B cell (primary cell): ENCODE data around the gene TNNI3K. TPM values are rescaled to one million over a fixed set of nuclear protein-coding genes. Genes with fewer than 3 reads are reported as not detected.

Experiments used
- ATAC-seq: fragments of 200-7000 bp; cut with Tn5 transposase; one replicate; pipeline ENCODE4 v1.10.0; 2021; ENCODE audit warnings: low read depth, mild to moderate bottlenecking, moderate number of reproducible peaks, moderate library complexity
- CTCF ChIA-PET: fragments of 350-600 bp; sonication (Branson Sonifier 250); formaldehyde crosslinking; loops from one replicate; lab custom pipeline; 2021; ENCODE audit warnings: antibody characterized with exemption, inconsistent platforms; lab: Charles Lee
- POLR2A ChIA-PET: fragments of 350-600 bp; sonication (Branson Sonifier 250); formaldehyde crosslinking; loops from one replicate; lab custom pipeline; 2021; ENCODE audit warnings: antibody characterized with exemption; lab: Charles Lee
- DNase-seq: peaks from one replicate; pipeline ENCODE4 v3.0.0; 2013
- H2AFZ ChIP-seq: 2 replicates; pipeline ENCODE4 v1.6.1; 2012; ENCODE audit warnings: mild to moderate bottlenecking, low read depth, low read length; ENCODE audit not compliant: insufficient read depth, poor library complexity, severe bottlenecking
- H3K27ac ChIP-seq, 2 donors: 1 replicate in 1 of 2; 2 replicates in 1 of 2; pipeline ENCODE4 v1.5.1; 2012 to 2013; ENCODE audit warnings: low read length in 2 of 2, mild to moderate bottlenecking in 2 of 2, moderate library complexity in 1 of 2
- H3K27me3 ChIP-seq, 4 experiments: fragments of 200-600 bp in 1 of 4; sonication (generic) in 1 of 4; replicated peaks in 1 of 4; 1 replicate in 2 of 4; 2 replicates in 2 of 4; pipeline versions ENCODE4 v1.6.1 to v1.7.0; 2013 to 2016; ENCODE audit warnings: low read length in 3 of 4, mild to moderate bottlenecking in 2 of 4, mixed read lengths in 1 of 4, moderate library complexity in 1 of 4; ENCODE audit not compliant: insufficient read depth in 4 of 4, control insufficient read depth in 3 of 4; ENCODE audit errors: control extremely low read depth in 1 of 4
- H3K36me3 ChIP-seq, 2 experiments: replicated peaks in 1 of 2; 1 replicate in 1 of 2; 2 replicates in 1 of 2; pipeline versions ENCODE4 v1.6.1 to v1.7.1; 2013; ENCODE audit warnings: low read length in 1 of 2; ENCODE audit not compliant: insufficient read depth in 2 of 2, control insufficient read depth in 1 of 2; ENCODE audit errors: control extremely low read depth in 1 of 2, extremely low read depth in 1 of 2
- H3K4me1 ChIP-seq, 2 donors: fragments of 200-600 bp in 1 of 2; sonication (generic) in 1 of 2; 1 replicate in 1 of 2; 2 replicates in 1 of 2; pipeline versions ENCODE4 v1.5.1 to v1.6.1; 2013 to 2017; ENCODE audit warnings: low read length in 2 of 2; ENCODE audit not compliant: control insufficient read depth in 2 of 2, insufficient read depth in 2 of 2
- H3K4me2 ChIP-seq: replicated peaks from 2 replicates; pipeline ENCODE3; 2012; ENCODE audit warnings: mild to moderate bottlenecking, low read depth, low read length; ENCODE audit not compliant: poor library complexity, severe bottlenecking
- H3K4me3 ChIP-seq, 5 experiments: fragments of 200-600 bp in 1 of 5; sonication (generic) in 1 of 5; 1 replicate in 3 of 5; 2 replicates in 2 of 5; pipeline versions ENCODE4 v1.5.1 to v1.7.0; 2011 to 2016; ENCODE audit warnings: low read length in 4 of 5, mild to moderate bottlenecking in 4 of 5, low read depth in 2 of 5, control low read depth in 1 of 5, moderate library complexity in 1 of 5; ENCODE audit not compliant: insufficient read depth in 1 of 5; ENCODE audit errors: control extremely low read depth in 1 of 5, extremely low read depth in 1 of 5
- H3K79me2 ChIP-seq: fragments of 200-600 bp; sonication (generic); one replicate; pipeline ENCODE4 v1.6.0; 2016; ENCODE audit warnings: low read length; ENCODE audit not compliant: control insufficient read depth, insufficient read depth
- H3K9ac ChIP-seq: fragments of 200-600 bp; sonication (generic); 2 replicates; pipeline ENCODE4 v1.6.1; 2017; ENCODE audit warnings: mild to moderate bottlenecking, low read length, moderate library complexity
- H3K9me3 ChIP-seq, 3 donors: one replicate each; pipeline versions ENCODE4 v1.6.1 to v1.7.1; 2013; ENCODE audit warnings: low read length in 2 of 3; ENCODE audit not compliant: control insufficient read depth in 2 of 3, insufficient read depth in 1 of 3; ENCODE audit errors: control extremely low read depth in 1 of 3
- H4K20me1 ChIP-seq: 2 replicates; pipeline ENCODE4 v1.6.0; 2012; ENCODE audit warnings: mild to moderate bottlenecking, low read length; ENCODE audit not compliant: insufficient read depth, control insufficient read depth, poor library complexity, severe bottlenecking
- H3K27ac Mint-ChIP-seq: one replicate; pipeline ENCODE4 v1.8.0; 2021; ENCODE audit warnings: mixed read lengths
- H3K27me3 Mint-ChIP-seq: one replicate; pipeline ENCODE4 v1.8.0; 2021; ENCODE audit warnings: mixed read lengths
- H3K4me1 Mint-ChIP-seq: one replicate; pipeline ENCODE4 v1.8.0; 2021; ENCODE audit warnings: mixed read lengths
- H3K4me3 Mint-ChIP-seq: one replicate; pipeline ENCODE4 v1.8.0; 2021; ENCODE audit warnings: mixed read lengths
- H3K9me3 Mint-ChIP-seq: one replicate; pipeline ENCODE4 v1.8.0; 2022; ENCODE audit warnings: mixed read lengths; ENCODE audit not compliant: insufficient read depth
- EZH2 ChIP-seq: IDR thresholded peaks from 2 replicates; pipeline ENCODE4 v1.6.1; 2012; ENCODE audit warnings: borderline replicate concordance, low read depth, mild to moderate bottlenecking, moderate library complexity, low read length; ENCODE audit not compliant: insufficient read depth, poor library complexity, severe bottlenecking
- WGBS: methylation state at CpG from one replicate; pipeline ENCODE4 v1.1.5; 2013; ENCODE audit warnings: missing lambda C conversion rate; ENCODE audit not compliant: insufficient coverage; 5-methylcytosine and 5-hydroxymethylcytosine counted together
- intact Hi-C: fragments of 100-400 bp; cut with micrococcal nuclease; formaldehyde crosslinking; loops from one replicate; pipeline ENCODE4 v1.10.0; 2022
- polyA plus RNA-seq: library from polyadenylated mRNA; depleted of rRNA; stranded (reverse); fragments of >200 nt; gene quantifications from 2 replicates; pipeline ENCODE4 v1.2.3, GENCODE V29; 2012
- total RNA-seq, 2 donors: library from RNA; stranded (reverse); fragments of 120-200 nt in 1 of 2; gene quantifications; 1 replicate in 1 of 2; 2 replicates in 1 of 2; pipeline versions ENCODE4 v1.2.3 to v1.2.4, GENCODE V29; 2013 to 2022
- TF ChIP-seq, protein P1 (sequence below): fragments of 200-600 bp; IDR thresholded peaks from one replicate; pipeline ENCODE4 v1.8.0; 2022; ENCODE audit warnings: antibody characterized with exemption, mild to moderate bottlenecking

The TNNI3K gene
- total and polyA plus RNA-seq, 2 donors (not counting 1 experiment from before 2014, with no cell fraction given), result 0.52 to 3.1 TPM

DNA sequence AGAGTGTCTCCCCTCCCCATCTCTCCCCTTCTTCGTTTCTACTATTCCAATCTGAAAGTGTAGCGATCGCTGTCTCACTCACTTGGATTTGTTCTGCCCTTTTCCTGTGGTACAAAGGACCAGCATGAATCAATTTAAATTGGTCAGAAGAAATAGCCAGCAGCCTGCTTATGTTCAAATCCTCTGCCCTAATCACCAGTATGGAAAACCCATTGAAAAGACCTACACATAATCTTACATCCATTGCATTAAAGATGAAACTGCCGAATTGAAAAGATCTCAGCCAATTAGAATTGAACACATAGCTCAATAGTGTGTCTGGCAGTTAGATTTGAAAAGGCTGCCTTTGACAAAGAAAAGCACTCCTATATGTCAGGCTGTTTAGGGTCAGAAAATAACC lies 122.6 kb downstream of the TNNI3K start:
- Mint-ChIP-seq H3K4me1 (no peaks in the 10 kb centered on the region), H3K27me3 (no peaks in the 10 kb centered on the region), H3K4me3 (no peak overlapping the region), H3K9me3 (no peaks in the 10 kb centered on the region), H3K27ac (no peak overlapping the region)
- intact Hi-C loops, result no loop called here
- ATAC-seq (no peak), DNase-seq (no peak)
- Histone ChIP-seq H3K27me3 (no peaks in the 10 kb centered on the region), H3K9ac (no peak overlapping the region), H3K4me3 (no peak overlapping the region), H3K27ac (no peak overlapping the region), H3K79me2 (no peaks in the 10 kb centered on the region), H4K20me1 (no peaks in the 10 kb centered on the region), H3K4me1 (no peaks in the 10 kb centered on the region), H3K9me3 (no peaks in the 10 kb centered on the region), H3K36me3 (no peaks in the 10 kb centered on the region), H2AFZ (no peak overlapping the region), H3K4me2 (no peak overlapping the region)
- WGBS, result 91% methylated on average over 4 of the region's 4 CpGs
- TF ChIP-seq, protein P1, sequence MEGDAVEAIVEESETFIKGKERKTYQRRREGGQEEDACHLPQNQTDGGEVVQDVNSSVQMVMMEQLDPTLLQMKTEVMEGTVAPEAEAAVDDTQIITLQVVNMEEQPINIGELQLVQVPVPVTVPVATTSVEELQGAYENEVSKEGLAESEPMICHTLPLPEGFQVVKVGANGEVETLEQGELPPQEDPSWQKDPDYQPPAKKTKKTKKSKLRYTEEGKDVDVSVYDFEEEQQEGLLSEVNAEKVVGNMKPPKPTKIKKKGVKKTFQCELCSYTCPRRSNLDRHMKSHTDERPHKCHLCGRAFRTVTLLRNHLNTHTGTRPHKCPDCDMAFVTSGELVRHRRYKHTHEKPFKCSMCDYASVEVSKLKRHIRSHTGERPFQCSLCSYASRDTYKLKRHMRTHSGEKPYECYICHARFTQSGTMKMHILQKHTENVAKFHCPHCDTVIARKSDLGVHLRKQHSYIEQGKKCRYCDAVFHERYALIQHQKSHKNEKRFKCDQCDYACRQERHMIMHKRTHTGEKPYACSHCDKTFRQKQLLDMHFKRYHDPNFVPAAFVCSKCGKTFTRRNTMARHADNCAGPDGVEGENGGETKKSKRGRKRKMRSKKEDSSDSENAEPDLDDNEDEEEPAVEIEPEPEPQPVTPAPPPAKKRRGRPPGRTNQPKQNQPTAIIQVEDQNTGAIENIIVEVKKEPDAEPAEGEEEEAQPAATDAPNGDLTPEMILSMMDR, result no peak
- no peak for TF ChIP-seq EZH2
- POLR2A ChIA-PET, result no interaction called here
- CTCF ChIA-PET, result no interaction called here

DNA sequence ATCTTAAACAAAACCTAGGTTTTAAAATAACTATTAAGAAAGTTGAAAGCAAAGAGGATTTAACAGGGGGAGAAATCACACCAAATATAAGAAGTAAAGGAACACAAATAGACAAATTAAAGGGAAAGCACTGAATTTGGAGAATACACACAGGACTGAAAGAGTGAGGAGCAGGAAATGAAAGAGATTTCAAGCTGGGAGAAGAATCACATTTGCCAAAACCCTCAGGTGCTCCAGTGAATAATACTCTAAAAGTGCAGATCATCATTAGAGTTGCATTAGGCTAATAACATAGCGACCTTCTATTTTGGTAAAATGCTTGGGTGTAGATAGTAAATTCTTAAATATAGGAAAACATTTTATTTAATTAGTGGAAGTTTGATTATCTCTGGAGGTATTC lies 127.5 kb downstream of the TNNI3K start:
- Mint-ChIP-seq H3K4me1 (no peaks in the 10 kb centered on the region), H3K9me3 (peaks cover 1% of the 10 kb centered on the region), H3K27me3 (no peaks in the 10 kb centered on the region), H3K27ac (no peak overlapping the region), H3K4me3 (no peak overlapping the region)
- TF ChIP-seq, protein P1, result no peak
- no peak for TF ChIP-seq EZH2
- ChIA-PET CTCF (no interaction called here), POLR2A (no interaction called here)
- Histone ChIP-seq H3K4me3 (no peak overlapping the region), H3K4me2 (no peak overlapping the region), H3K27me3 (no peaks in the 10 kb centered on the region), H3K79me2 (no peaks in the 10 kb centered on the region), H3K4me1 (no peaks in the 10 kb centered on the region), H3K9ac (no peak overlapping the region), H2AFZ (no peak overlapping the region), H3K36me3 (no peaks in the 10 kb centered on the region), H3K9me3 (no peaks in the 10 kb centered on the region), H3K27ac (no peak overlapping the region), H4K20me1 (no peaks in the 10 kb centered on the region)
- WGBS, result no CpG with 5 or more reads among the region's 1 CpG
- ATAC-seq, result no peak
- intact Hi-C loops, result no loop called here
- DNase-seq, result no peak
